Kidney epithelial cell (primary cell): ENCODE data around the gene RCAN2. TPM values are rescaled to one million over a fixed set of nuclear protein-coding genes. Genes with fewer than 3 reads are reported as not detected.

Source experiments
- DNase-seq: peaks from one replicate; pipeline ENCODE4 v3.0.0-alpha.2; 2010; ENCODE audit warnings: low read depth
- H3K27me3 ChIP-seq: 2 replicates; pipeline ENCODE4 v1.6.0; 2011; ENCODE audit warnings: low read length; ENCODE audit not compliant: control insufficient read depth, insufficient read depth
- H3K36me3 ChIP-seq: 2 replicates; pipeline ENCODE4 v1.5.1; 2011; ENCODE audit warnings: low read length; ENCODE audit not compliant: control insufficient read depth, insufficient read depth
- H3K4me3 ChIP-seq: 2 replicates; pipeline ENCODE4 v1.5.1; 2011; ENCODE audit warnings: low read depth, mild to moderate bottlenecking, control low read depth, low read length
- total RNA-seq: library from RNA; depleted of rRNA; stranded (reverse); fragments of >200 nt; gene quantifications from 2 replicates; pipeline ENCODE4 v1.2.3, GENCODE V29; 2015
- TF ChIP-seq, protein P1 (sequence below): IDR thresholded peaks from 2 replicates; pipeline ENCODE4 v1.5.1; 2011; ENCODE audit warnings: mild to moderate bottlenecking, moderate library complexity, low read length, control low read depth, inconsistent platforms; ENCODE audit not compliant: insufficient read depth, poor library complexity, severe bottlenecking

RCAN2 gene
- total RNA-seq, 1 donor from 2014 or later, result 6.2 TPM

DNA sequence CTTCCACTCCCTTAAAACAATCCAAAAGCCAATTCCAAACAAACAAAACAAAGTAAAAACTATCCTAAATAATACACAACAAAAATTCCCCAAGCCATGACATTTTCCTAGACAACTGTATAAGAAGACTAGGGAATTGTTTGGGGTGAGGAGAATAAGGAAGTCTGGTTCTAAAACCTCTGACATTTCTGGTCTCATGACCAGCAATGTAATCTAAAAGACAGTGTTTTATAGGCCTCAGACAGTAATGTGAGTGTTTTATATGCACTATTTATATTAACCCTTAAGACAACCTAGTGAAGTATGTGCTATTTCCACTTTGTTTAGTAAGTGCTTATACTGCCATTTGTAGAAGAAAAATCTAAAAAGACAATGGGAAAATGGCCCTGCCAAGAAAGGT, 13.0 kb upstream of the RCAN2 start:
- no peak for DNase-seq
- TF ChIP-seq, protein P1, sequence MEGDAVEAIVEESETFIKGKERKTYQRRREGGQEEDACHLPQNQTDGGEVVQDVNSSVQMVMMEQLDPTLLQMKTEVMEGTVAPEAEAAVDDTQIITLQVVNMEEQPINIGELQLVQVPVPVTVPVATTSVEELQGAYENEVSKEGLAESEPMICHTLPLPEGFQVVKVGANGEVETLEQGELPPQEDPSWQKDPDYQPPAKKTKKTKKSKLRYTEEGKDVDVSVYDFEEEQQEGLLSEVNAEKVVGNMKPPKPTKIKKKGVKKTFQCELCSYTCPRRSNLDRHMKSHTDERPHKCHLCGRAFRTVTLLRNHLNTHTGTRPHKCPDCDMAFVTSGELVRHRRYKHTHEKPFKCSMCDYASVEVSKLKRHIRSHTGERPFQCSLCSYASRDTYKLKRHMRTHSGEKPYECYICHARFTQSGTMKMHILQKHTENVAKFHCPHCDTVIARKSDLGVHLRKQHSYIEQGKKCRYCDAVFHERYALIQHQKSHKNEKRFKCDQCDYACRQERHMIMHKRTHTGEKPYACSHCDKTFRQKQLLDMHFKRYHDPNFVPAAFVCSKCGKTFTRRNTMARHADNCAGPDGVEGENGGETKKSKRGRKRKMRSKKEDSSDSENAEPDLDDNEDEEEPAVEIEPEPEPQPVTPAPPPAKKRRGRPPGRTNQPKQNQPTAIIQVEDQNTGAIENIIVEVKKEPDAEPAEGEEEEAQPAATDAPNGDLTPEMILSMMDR, result no peak
- H3K4me3 ChIP-seq, result no peak overlapping the region
- no peaks in the 10 kb centered on the region for H3K27me3 ChIP-seq
- no peaks in the 10 kb centered on the region for H3K36me3 ChIP-seq

DNA sequence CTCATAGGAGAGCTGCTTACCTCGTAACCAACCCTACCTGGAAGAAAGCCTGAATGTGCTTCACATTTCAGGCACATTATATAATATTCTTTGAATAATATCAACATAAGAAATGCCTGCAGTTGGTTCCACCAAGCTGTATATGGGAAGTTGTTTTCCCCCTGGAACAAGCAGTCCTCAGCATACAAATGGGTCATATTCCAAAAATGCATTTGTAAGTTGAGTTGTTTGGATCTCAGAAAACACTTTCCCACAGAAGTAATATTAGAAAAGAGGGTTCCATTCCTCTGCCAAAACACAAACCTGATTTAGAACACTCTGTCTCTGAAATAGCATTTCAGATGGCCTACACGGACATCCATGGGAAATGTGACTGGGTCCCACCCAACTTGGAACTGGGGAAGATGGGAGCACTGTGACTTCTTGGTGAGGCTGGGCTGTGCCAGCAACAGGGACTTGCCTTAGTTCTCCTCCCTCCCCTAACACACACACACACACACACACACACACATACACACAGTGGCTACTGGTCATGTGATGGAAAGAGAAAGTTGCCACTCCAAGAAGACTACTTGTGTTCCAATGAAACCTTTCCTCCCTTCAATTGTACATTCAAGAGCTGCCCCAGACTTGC, 11.4 kb upstream of the RCAN2 start:
- TF ChIP-seq, protein P1, result no peak
- Histone ChIP-seq H3K27me3 (no peaks in the 10 kb centered on the region), H3K4me3 (no peak overlapping the region), H3K36me3 (no peaks in the 10 kb centered on the region)
- DNase-seq, result no peak

DNA sequence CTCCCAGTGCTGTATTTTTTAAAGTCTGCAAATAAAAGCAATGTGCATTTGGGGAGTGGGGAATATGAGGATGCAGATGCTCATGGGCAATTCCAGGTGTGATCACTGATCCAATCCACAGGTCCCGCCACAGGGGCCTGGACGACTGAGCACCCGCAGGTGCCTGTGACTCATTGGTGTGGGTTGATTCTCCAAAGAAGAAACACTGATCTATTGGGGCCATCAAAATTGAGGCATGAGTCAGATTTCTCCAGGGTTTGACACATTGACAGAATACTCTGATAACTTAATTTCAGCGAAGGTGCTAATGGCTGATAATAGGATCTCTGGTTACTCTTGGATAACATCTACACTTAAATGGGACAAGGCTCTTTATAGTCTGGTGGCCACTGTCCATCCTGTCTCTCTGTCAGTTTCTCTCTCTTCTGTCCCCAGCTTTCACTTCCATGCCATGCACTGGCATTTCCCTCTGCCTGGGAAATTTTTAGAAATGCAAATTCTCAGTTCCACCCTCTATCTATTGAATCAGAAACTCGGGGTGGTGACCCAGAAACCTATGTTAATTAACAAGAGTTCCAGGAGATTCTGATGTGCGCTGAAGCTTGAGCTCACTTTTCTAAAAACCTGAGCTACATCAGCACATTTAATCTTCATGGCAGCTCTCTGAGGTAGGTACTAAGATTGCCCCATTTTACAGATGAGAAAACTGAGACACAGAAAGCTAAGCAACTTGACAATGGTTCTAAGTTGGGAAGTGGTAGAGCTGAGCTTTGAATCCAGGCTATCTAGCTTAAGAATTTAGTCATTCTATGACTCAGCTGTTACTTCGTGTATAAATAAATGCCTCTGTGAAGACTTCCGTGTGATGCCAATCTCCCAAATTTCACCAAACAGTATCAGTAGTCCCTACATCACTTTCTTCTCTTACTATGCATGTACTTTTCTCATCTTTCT, 10.2 kb upstream of the RCAN2 start:
- Histone ChIP-seq H3K36me3 (no peaks in the 10 kb centered on the region), H3K4me3 (no peak overlapping the region), H3K27me3 (no peaks in the 10 kb centered on the region)
- TF ChIP-seq, protein P1, result no peak
- DNase-seq, result no peak

DNA sequence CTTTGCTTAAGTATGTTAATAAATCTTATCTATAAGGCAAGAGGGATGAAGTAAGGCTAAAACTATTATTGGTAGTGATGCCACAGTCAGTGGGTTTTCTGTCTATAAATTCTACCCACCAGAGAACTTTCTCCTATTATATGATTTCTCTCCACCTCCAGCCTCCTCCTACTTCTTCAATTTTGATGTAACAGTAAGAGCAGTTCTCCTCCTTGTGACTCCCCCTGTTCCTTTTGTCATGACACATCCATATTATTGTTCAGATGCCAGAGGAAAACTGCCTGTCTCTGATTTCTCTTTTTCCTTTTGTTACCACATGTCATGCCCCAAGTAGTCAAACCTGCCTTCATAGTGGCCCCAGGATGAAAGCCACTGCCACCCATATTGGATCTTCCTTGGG, 9.1 kb upstream of the RCAN2 start:
- DNase-seq, result no peak
- no peak overlapping the region for H3K4me3 ChIP-seq
- H3K27me3 ChIP-seq, result no peaks in the 10 kb centered on the region
- TF ChIP-seq, protein P1, result no peak
- no peaks in the 10 kb centered on the region for H3K36me3 ChIP-seq

DNA sequence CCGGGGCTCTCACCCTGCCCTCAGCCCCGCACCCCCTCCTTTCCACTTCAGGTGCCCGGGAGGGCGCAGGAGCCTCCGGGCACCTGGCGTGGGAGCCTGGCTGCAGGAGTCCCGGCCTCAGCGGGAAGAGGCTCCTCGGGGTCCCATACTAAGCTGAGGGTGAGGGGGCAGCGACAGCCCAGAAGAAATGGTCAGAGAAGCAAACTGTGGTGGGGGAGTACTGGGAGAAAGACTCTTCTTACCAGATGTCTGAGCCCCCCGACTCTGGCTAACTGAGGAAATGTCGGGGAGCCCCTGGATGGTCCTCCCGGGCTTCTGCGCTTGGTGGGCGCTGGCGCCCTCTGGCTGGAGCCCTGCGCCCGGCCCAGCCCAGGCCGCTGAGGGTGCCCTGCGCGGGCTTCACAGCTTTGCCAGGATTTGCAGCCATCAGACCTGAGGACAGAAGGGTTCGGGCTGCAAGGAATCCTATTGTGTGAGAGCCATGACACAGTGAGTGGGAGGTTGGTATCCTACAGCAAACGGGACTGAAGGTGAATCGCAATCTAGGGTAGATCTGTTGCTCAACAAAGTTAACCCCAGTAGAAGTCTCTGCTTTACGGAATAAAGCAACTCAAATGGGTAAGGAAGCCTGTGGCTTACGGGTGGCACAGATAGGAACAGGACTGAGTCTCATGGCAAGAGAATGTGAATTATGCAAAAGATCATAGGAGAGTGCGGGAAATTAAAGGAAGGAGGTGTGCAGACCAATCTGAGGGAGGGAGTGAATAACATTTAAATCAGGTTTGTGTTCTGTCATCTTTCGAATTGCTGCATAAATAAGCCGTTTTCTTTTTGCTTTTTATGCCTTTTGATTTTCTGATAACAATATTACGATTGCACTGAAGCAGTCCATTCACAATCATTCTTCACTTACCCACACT, 639 bp upstream of the RCAN2 start:
- Histone ChIP-seq H3K4me3 (peak overlapping the region; percentile 48), H3K27me3 (peaks cover 11% of the 10 kb centered on the region), H3K36me3 (no peaks in the 10 kb centered on the region)
- no peak for DNase-seq
- TF ChIP-seq, protein P1, result peak; percentile 75
